ENCODE measurements around the gene ASB2. TPM values are rescaled to one million over a fixed set of nuclear protein-coding genes. Genes with fewer than 3 reads are reported as not detected.

ASB2 gene
- total RNA-seq, 2 donors from 2014 or later, result 115 to 187 TPM

- Histone ChIP-seq H3K9me3 (no peaks in the 10 kb centered on the region), H3K4me3 (peak overlapping the region in 1 of 2 donors; percentile 53), H3K27me3 (no peaks in the 10 kb centered on the region), H3K4me1 (peaks cover 0 to 51% of the 10 kb centered on the region in 2 donors), H3K27ac (peak overlapping the region; percentile 86 to 88), H3K36me3 (no peaks in the 10 kb centered on the region)
- no peak for DNase-seq (ENCODE audit: low spot score)
- TF ChIP-seq CTCF (IDR thresholded peaks at IDR 0.05), result no peak
Measured at GRCh38 chr14:93977171-93977570, 801 bp upstream of the ASB2 start.

- Histone ChIP-seq H3K9me3 (no peaks in the 10 kb centered on the region), H3K27ac (peak overlapping the region; percentile 86 to 88), H3K36me3 (no peaks in the 10 kb centered on the region), H3K4me3 (peak overlapping the region; percentile 53 to 54), H3K27me3 (no peaks in the 10 kb centered on the region), H3K4me1 (peaks cover 0 to 45% of the 10 kb centered on the region in 2 donors)
- no peak for DNase-seq (ENCODE audit: low spot score)
- TF ChIP-seq CTCF (IDR thresholded peaks at IDR 0.05), result no peak
Measured at GRCh38 chr14:93975791-93976476, 436 bp downstream of the ASB2 start.

GRCh38 chr14:93974833-93975232 lies 1.5 kb downstream of the ASB2 start:
- Histone ChIP-seq H3K9me3 (no peaks in the 10 kb centered on the region), H3K27ac (peak overlapping the region; percentile 86 to 88), H3K27me3 (no peaks in the 10 kb centered on the region), H3K36me3 (peaks cover 1% of the 10 kb centered on the region), H3K4me1 (peaks cover 0 to 47% of the 10 kb centered on the region in 2 donors), H3K4me3 (peak overlapping the region; percentile 53 to 54)
- DNase-seq (ENCODE audit: low spot score), result no peak
- TF ChIP-seq CTCF (IDR thresholded peaks at IDR 0.05), result no peak

DNA sequence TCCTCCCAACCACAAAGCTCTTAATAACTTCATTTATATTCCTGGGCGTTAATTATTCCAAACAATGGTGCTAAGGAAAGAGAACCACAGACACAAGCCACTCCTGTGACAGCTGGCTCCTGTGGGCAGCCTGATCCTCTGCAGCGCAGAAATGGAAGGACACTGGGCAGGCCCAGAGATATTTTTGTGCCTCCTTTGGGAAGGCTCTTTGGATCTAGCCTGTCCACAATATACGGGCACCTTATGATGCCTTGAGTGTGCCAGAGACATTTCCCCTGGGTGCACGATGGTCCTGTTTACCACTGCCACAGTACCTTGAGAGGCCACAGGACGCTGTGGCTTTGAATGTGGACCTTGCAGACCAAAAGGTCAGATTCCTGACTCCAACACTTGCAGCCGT lies 2.1 kb downstream of the ASB2 start:
- no peak for DNase-seq (ENCODE audit: low spot score)
- Histone ChIP-seq H3K27me3 (no peaks in the 10 kb centered on the region), H3K4me3 (peak overlapping the region; percentile 53 to 54), H3K36me3 (peaks cover 4% of the 10 kb centered on the region), H3K9me3 (no peaks in the 10 kb centered on the region), H3K4me1 (peaks cover 0 to 52% of the 10 kb centered on the region in 2 donors), H3K27ac (peak overlapping the region; percentile 86 to 88)
- TF ChIP-seq CTCF (IDR thresholded peaks at IDR 0.05), result no peak

GRCh38 chr14:93973607-93974006 lies 2.8 kb downstream of the ASB2 start:
- Histone ChIP-seq H3K4me3 (peak overlapping the region; percentile 53 to 54), H3K27ac (peak overlapping the region; percentile 86 to 88), H3K27me3 (no peaks in the 10 kb centered on the region), H3K36me3 (peaks cover 4% of the 10 kb centered on the region), H3K4me1 (peaks cover 0 to 58% of the 10 kb centered on the region in 2 donors), H3K9me3 (no peaks in the 10 kb centered on the region)
- no peak for DNase-seq (ENCODE audit: low spot score)
- TF ChIP-seq CTCF (IDR thresholded peaks at IDR 0.05), result no peak
